B cell (primary cell): ENCODE results near the gene DPP10. TPM values are rescaled to one million over a fixed set of nuclear protein-coding genes. Genes with fewer than 3 reads are reported as not detected.

Experiments
- ATAC-seq: fragments of 200-7000 bp; cut with Tn5 transposase; one replicate; pipeline ENCODE4 v1.10.0; 2021; ENCODE audit warnings: low read depth, mild to moderate bottlenecking, moderate number of reproducible peaks, moderate library complexity
- CTCF ChIA-PET: fragments of 350-600 bp; sonication (Branson Sonifier 250); formaldehyde crosslinking; loops from one replicate; lab custom pipeline; 2021; ENCODE audit warnings: antibody characterized with exemption, inconsistent platforms; lab: Charles Lee
- POLR2A ChIA-PET: fragments of 350-600 bp; sonication (Branson Sonifier 250); formaldehyde crosslinking; loops from one replicate; lab custom pipeline; 2021; ENCODE audit warnings: antibody characterized with exemption; lab: Charles Lee
- DNase-seq: peaks from one replicate; pipeline ENCODE4 v3.0.0; 2013
- H2AFZ ChIP-seq: 2 replicates; pipeline ENCODE4 v1.6.1; 2012; ENCODE audit warnings: mild to moderate bottlenecking, low read depth, low read length; ENCODE audit not compliant: insufficient read depth, poor library complexity, severe bottlenecking
- H3K27ac ChIP-seq, 2 donors: 1 replicate in 1 of 2; 2 replicates in 1 of 2; pipeline ENCODE4 v1.5.1; 2012 to 2013; ENCODE audit warnings: low read length in 2 of 2, mild to moderate bottlenecking in 2 of 2, moderate library complexity in 1 of 2
- H3K27me3 ChIP-seq, 4 experiments: fragments of 200-600 bp in 1 of 4; sonication (generic) in 1 of 4; replicated peaks in 1 of 4; 1 replicate in 2 of 4; 2 replicates in 2 of 4; pipeline versions ENCODE4 v1.6.1 to v1.7.0; 2013 to 2016; ENCODE audit warnings: low read length in 3 of 4, mild to moderate bottlenecking in 2 of 4, mixed read lengths in 1 of 4, moderate library complexity in 1 of 4; ENCODE audit not compliant: insufficient read depth in 4 of 4, control insufficient read depth in 3 of 4; ENCODE audit errors: control extremely low read depth in 1 of 4
- H3K36me3 ChIP-seq, 2 experiments: replicated peaks in 1 of 2; 1 replicate in 1 of 2; 2 replicates in 1 of 2; pipeline versions ENCODE4 v1.6.1 to v1.7.1; 2013; ENCODE audit warnings: low read length in 1 of 2; ENCODE audit not compliant: insufficient read depth in 2 of 2, control insufficient read depth in 1 of 2; ENCODE audit errors: control extremely low read depth in 1 of 2, extremely low read depth in 1 of 2
- H3K4me1 ChIP-seq, 2 donors: fragments of 200-600 bp in 1 of 2; sonication (generic) in 1 of 2; 1 replicate in 1 of 2; 2 replicates in 1 of 2; pipeline versions ENCODE4 v1.5.1 to v1.6.1; 2013 to 2017; ENCODE audit warnings: low read length in 2 of 2; ENCODE audit not compliant: control insufficient read depth in 2 of 2, insufficient read depth in 2 of 2
- H3K4me2 ChIP-seq: replicated peaks from 2 replicates; pipeline ENCODE3; 2012; ENCODE audit warnings: mild to moderate bottlenecking, low read depth, low read length; ENCODE audit not compliant: poor library complexity, severe bottlenecking
- H3K4me3 ChIP-seq, 5 experiments: fragments of 200-600 bp in 1 of 5; sonication (generic) in 1 of 5; 1 replicate in 3 of 5; 2 replicates in 2 of 5; pipeline versions ENCODE4 v1.5.1 to v1.7.0; 2011 to 2016; ENCODE audit warnings: low read length in 4 of 5, mild to moderate bottlenecking in 4 of 5, low read depth in 2 of 5, control low read depth in 1 of 5, moderate library complexity in 1 of 5; ENCODE audit not compliant: insufficient read depth in 1 of 5; ENCODE audit errors: control extremely low read depth in 1 of 5, extremely low read depth in 1 of 5
- H3K79me2 ChIP-seq: fragments of 200-600 bp; sonication (generic); one replicate; pipeline ENCODE4 v1.6.0; 2016; ENCODE audit warnings: low read length; ENCODE audit not compliant: control insufficient read depth, insufficient read depth
- H3K9ac ChIP-seq: fragments of 200-600 bp; sonication (generic); 2 replicates; pipeline ENCODE4 v1.6.1; 2017; ENCODE audit warnings: mild to moderate bottlenecking, low read length, moderate library complexity
- H3K9me3 ChIP-seq, 3 donors: one replicate each; pipeline versions ENCODE4 v1.6.1 to v1.7.1; 2013; ENCODE audit warnings: low read length in 2 of 3; ENCODE audit not compliant: control insufficient read depth in 2 of 3, insufficient read depth in 1 of 3; ENCODE audit errors: control extremely low read depth in 1 of 3
- H4K20me1 ChIP-seq: 2 replicates; pipeline ENCODE4 v1.6.0; 2012; ENCODE audit warnings: mild to moderate bottlenecking, low read length; ENCODE audit not compliant: insufficient read depth, control insufficient read depth, poor library complexity, severe bottlenecking
- H3K27ac Mint-ChIP-seq: one replicate; pipeline ENCODE4 v1.8.0; 2021; ENCODE audit warnings: mixed read lengths
- H3K27me3 Mint-ChIP-seq: one replicate; pipeline ENCODE4 v1.8.0; 2021; ENCODE audit warnings: mixed read lengths
- H3K4me1 Mint-ChIP-seq: one replicate; pipeline ENCODE4 v1.8.0; 2021; ENCODE audit warnings: mixed read lengths
- H3K4me3 Mint-ChIP-seq: one replicate; pipeline ENCODE4 v1.8.0; 2021; ENCODE audit warnings: mixed read lengths
- H3K9me3 Mint-ChIP-seq: one replicate; pipeline ENCODE4 v1.8.0; 2022; ENCODE audit warnings: mixed read lengths; ENCODE audit not compliant: insufficient read depth
- EZH2 ChIP-seq: IDR thresholded peaks from 2 replicates; pipeline ENCODE4 v1.6.1; 2012; ENCODE audit warnings: borderline replicate concordance, low read depth, mild to moderate bottlenecking, moderate library complexity, low read length; ENCODE audit not compliant: insufficient read depth, poor library complexity, severe bottlenecking
- WGBS: methylation state at CpG from one replicate; pipeline ENCODE4 v1.1.5; 2013; ENCODE audit warnings: missing lambda C conversion rate; ENCODE audit not compliant: insufficient coverage; 5-methylcytosine and 5-hydroxymethylcytosine counted together
- intact Hi-C: fragments of 100-400 bp; cut with micrococcal nuclease; formaldehyde crosslinking; loops from one replicate; pipeline ENCODE4 v1.10.0; 2022
- polyA plus RNA-seq: library from polyadenylated mRNA; depleted of rRNA; stranded (reverse); fragments of >200 nt; gene quantifications from 2 replicates; pipeline ENCODE4 v1.2.3, GENCODE V29; 2012
- total RNA-seq, 2 donors: library from RNA; stranded (reverse); fragments of 120-200 nt in 1 of 2; gene quantifications; 1 replicate in 1 of 2; 2 replicates in 1 of 2; pipeline versions ENCODE4 v1.2.3 to v1.2.4, GENCODE V29; 2013 to 2022
- TF ChIP-seq, protein P1 (sequence below): fragments of 200-600 bp; IDR thresholded peaks from one replicate; pipeline ENCODE4 v1.8.0; 2022; ENCODE audit warnings: antibody characterized with exemption, mild to moderate bottlenecking

The DPP10 gene
- total and polyA plus RNA-seq, 2 donors (not counting 1 experiment from before 2014, with no cell fraction given) = not detected

DNA sequence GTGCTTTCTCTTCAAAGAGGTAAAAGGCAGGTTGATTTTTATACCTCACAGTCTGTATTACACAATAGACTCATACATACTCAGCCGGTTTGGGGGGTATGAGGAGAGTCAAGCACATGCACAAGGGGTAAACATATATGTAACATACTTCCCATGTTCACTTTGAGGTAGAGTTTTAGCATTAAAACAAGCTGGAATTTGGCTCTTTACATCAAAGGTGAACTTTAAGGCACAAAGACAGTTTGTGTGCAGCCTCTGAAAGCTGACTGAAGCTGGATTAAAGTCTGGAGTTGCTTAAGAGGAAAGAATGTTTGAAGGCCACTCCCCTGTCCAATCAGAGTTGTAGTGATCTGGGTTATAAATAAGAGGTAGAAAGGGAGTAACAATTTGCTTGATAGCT is 282.0 kb downstream of the DPP10 start:
- CTCF ChIA-PET = no interaction called here
- Histone ChIP-seq H4K20me1 (no peaks in the 10 kb centered on the region), H3K36me3 (no peaks in the 10 kb centered on the region), H3K4me1 (no peaks in the 10 kb centered on the region), H3K27me3 (no peaks in the 10 kb centered on the region), H3K4me2 (no peak overlapping the region), H2AFZ (no peak overlapping the region), H3K79me2 (no peaks in the 10 kb centered on the region), H3K9ac (no peak overlapping the region), H3K4me3 (no peak overlapping the region), H3K9me3 (no peaks in the 10 kb centered on the region), H3K27ac (no peak overlapping the region)
- no peaks in the 10 kb centered on the region for H3K27me3 Mint-ChIP-seq
- no peak overlapping the region for H3K27ac Mint-ChIP-seq
- DNase-seq = no peak
- no peaks in the 10 kb centered on the region for H3K9me3 Mint-ChIP-seq
- no peak for ATAC-seq
- no CpG with 5 or more reads among the region's 1 CpG for WGBS
- TF ChIP-seq EZH2 = no peak
- TF ChIP-seq, protein P1, sequence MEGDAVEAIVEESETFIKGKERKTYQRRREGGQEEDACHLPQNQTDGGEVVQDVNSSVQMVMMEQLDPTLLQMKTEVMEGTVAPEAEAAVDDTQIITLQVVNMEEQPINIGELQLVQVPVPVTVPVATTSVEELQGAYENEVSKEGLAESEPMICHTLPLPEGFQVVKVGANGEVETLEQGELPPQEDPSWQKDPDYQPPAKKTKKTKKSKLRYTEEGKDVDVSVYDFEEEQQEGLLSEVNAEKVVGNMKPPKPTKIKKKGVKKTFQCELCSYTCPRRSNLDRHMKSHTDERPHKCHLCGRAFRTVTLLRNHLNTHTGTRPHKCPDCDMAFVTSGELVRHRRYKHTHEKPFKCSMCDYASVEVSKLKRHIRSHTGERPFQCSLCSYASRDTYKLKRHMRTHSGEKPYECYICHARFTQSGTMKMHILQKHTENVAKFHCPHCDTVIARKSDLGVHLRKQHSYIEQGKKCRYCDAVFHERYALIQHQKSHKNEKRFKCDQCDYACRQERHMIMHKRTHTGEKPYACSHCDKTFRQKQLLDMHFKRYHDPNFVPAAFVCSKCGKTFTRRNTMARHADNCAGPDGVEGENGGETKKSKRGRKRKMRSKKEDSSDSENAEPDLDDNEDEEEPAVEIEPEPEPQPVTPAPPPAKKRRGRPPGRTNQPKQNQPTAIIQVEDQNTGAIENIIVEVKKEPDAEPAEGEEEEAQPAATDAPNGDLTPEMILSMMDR = no peak
- POLR2A ChIA-PET = no interaction called here
- intact Hi-C loops = no loop called here
- no peak overlapping the region for H3K4me3 Mint-ChIP-seq
- H3K4me1 Mint-ChIP-seq = no peaks in the 10 kb centered on the region

DNA sequence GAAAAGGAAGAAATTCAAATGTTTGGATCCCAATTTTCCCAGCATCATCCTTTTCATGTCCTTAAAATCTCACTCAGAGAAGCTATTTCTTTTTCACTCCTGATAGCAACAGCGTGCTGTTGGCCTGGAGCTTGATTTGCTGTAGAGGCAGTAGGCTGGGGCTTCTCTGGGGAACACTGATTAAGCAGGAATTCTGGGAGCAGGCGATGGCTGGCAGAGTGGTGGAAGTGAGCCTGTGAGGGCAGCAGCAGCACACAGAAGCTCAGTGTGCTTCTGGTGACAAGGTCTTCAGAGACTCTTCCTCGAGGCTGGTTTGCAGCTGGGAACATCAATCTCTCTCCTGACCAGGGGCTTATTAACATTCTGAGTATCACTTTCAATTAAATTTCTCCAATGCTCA is 284.6 kb downstream of the DPP10 start:
- no peaks in the 10 kb centered on the region for H3K9me3 ChIP-seq
- no peak overlapping the region for H3K4me3 ChIP-seq
- no peaks in the 10 kb centered on the region for H4K20me1 ChIP-seq
- DNase-seq (no peak), ATAC-seq (no peak)
- H3K4me2 ChIP-seq = no peak overlapping the region
- CTCF ChIA-PET = no interaction called here
- Mint-ChIP-seq H3K27me3 (no peaks in the 10 kb centered on the region), H3K4me3 (no peak overlapping the region), H3K4me1 (no peaks in the 10 kb centered on the region), H3K9me3 (no peaks in the 10 kb centered on the region), H3K27ac (no peak overlapping the region)
- H3K4me1 ChIP-seq = no peaks in the 10 kb centered on the region
- 67% methylated on average over 1 of the region's 3 CpGs for WGBS
- TF ChIP-seq EZH2 = no peak
- TF ChIP-seq, protein P1 = no peak
- intact Hi-C loops = no loop called here
- no peaks in the 10 kb centered on the region for H3K27me3 ChIP-seq
- no peaks in the 10 kb centered on the region for H3K79me2 ChIP-seq
- no peak overlapping the region for H3K27ac ChIP-seq
- H3K36me3 ChIP-seq = no peaks in the 10 kb centered on the region
- H2AFZ ChIP-seq = no peak overlapping the region
- no peak overlapping the region for H3K9ac ChIP-seq
- POLR2A ChIA-PET = no interaction called here
